ENCODE data around the gene PRKCZ.

The PRKCZ gene

DNA sequence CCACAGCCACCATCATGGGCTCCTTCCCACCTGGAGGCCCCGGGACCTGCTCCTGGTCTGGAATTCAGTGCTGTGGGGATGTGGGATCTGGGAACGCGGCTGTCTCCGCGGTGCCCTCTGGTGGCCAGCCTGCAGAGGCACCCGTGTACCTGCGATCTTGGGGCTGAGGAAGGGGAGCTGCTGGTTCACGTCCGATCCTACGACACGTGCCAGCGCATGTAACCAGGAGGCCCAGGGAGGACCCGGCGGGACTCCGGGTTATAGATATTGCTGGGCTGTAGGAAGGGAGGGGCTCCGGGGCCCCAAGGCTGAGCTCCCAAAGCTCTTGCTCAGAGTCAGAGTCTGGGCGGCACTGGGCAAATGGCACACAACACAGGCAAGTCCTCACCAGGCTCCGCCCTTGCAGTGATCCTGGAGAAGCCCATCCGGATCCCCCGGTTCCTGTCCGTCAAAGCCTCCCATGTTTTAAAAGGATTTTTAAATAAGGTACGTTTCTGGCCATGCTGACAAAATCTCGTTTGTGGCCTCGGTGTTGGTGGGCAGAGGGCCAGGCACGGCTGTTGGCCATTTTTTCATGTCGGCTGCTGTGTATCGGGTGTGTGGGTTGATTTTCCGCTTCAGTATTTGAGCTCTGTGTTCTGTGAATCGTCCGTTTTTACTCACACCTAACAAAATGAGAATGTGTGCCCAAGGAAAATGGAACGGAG is 124.3 kb downstream of the PRKCZ start:
- no peaks in the 10 kb centered on the region for H3K4me1 ChIP-seq (ENCODE audit: insufficient read depth, poor library complexity, severe bottlenecking)
- DNase-seq (ENCODE audit: low spot score) (no peak), ATAC-seq (ENCODE audit: low read depth) (peak; percentile 76)
- H3K9me3 ChIP-seq (ENCODE audit: severe bottlenecking): no peaks in the 10 kb centered on the region
- H3K27ac ChIP-seq (ENCODE audit: poor library complexity, severe bottlenecking): no peak overlapping the region
- TF ChIP-seq, protein P1, sequence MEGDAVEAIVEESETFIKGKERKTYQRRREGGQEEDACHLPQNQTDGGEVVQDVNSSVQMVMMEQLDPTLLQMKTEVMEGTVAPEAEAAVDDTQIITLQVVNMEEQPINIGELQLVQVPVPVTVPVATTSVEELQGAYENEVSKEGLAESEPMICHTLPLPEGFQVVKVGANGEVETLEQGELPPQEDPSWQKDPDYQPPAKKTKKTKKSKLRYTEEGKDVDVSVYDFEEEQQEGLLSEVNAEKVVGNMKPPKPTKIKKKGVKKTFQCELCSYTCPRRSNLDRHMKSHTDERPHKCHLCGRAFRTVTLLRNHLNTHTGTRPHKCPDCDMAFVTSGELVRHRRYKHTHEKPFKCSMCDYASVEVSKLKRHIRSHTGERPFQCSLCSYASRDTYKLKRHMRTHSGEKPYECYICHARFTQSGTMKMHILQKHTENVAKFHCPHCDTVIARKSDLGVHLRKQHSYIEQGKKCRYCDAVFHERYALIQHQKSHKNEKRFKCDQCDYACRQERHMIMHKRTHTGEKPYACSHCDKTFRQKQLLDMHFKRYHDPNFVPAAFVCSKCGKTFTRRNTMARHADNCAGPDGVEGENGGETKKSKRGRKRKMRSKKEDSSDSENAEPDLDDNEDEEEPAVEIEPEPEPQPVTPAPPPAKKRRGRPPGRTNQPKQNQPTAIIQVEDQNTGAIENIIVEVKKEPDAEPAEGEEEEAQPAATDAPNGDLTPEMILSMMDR (IDR thresholded peaks at IDR 0.05; ENCODE audit: poor library complexity, severe bottlenecking): peak; percentile 88
- peaks cover 7% of the 10 kb centered on the region for H3K36me3 ChIP-seq (ENCODE audit: low read depth)
- H3K27me3 ChIP-seq (ENCODE audit: insufficient read depth, poor library complexity, severe bottlenecking): no peaks in the 10 kb centered on the region
- H3K4me3 ChIP-seq (ENCODE audit: severe bottlenecking): no peak overlapping the region

DNA sequence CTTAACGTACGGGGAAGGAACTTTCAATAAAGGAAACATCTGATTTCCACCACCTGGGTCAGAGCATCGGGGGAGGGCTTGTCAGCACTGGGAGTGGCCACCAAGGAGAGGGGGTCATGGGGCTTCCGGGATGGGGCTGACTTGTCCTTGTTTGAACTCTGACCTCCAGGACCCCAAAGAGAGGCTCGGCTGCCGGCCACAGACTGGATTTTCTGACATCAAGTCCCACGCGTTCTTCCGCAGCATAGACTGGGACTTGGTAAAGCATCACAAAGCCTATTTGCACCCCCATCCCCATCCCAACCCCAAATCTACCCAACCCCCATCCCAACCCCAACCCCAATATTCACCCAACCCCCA is 124.8 kb downstream of the PRKCZ start:
- H3K36me3 ChIP-seq (ENCODE audit: low read depth): peaks cover 7% of the 10 kb centered on the region
- TF ChIP-seq, protein P1 (IDR thresholded peaks at IDR 0.05; ENCODE audit: poor library complexity, severe bottlenecking): no peak
- no peak overlapping the region for H3K4me3 ChIP-seq (ENCODE audit: severe bottlenecking)
- no peaks in the 10 kb centered on the region for H3K27me3 ChIP-seq (ENCODE audit: insufficient read depth, poor library complexity, severe bottlenecking)
- no peaks in the 10 kb centered on the region for H3K4me1 ChIP-seq (ENCODE audit: insufficient read depth, poor library complexity, severe bottlenecking)
- no peaks in the 10 kb centered on the region for H3K9me3 ChIP-seq (ENCODE audit: severe bottlenecking)
- DNase-seq (ENCODE audit: low spot score) (no peak), ATAC-seq (ENCODE audit: low read depth) (no peak)
- H3K27ac ChIP-seq (ENCODE audit: poor library complexity, severe bottlenecking): no peak overlapping the region

DNA sequence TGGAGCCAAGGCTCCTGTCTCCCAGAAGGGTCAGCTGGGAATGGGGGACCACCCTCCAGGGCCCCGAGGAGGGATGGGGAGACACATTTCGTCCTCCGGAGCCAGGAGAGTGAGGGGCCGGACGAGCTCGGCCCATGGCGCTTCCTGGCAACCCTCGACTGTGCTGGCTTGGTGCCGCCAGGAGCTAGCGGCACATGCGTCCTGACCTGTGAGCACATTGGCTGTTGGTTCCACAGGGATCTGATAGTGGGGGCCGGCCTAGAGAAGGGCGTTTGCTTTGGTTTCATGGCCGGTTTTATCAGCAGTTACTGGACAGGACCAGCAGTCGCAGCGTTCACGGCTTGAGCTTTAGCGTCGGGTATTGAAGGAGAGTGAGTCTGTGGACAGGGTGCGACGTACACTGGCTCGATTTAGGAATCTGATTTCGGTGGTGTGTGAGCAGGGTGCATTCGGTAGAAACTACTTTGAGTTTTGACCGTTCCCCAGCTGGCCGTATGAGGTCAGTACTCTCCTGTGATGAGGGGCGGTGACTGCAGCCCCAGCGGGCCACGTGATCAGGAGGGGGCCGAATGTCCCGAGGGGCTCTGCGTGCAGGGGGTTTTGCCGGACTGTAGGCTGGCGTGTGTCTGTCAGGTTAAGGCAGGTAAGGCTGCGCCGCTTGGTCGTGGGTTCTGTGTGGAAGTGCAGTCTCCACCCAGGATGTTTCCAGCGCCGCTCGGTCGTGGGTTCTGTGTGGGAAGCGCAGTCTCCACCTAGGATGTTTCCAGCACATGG is 125.7 kb downstream of the PRKCZ start:
- Histone ChIP-seq H3K4me1 (ENCODE audit: insufficient read depth, poor library complexity, severe bottlenecking) (no peaks in the 10 kb centered on the region), H3K9me3 (ENCODE audit: severe bottlenecking) (no peaks in the 10 kb centered on the region), H3K27me3 (ENCODE audit: insufficient read depth, poor library complexity, severe bottlenecking) (no peaks in the 10 kb centered on the region), H3K36me3 (ENCODE audit: low read depth) (peaks cover 7% of the 10 kb centered on the region), H3K27ac (ENCODE audit: poor library complexity, severe bottlenecking) (no peak overlapping the region), H3K4me3 (ENCODE audit: severe bottlenecking) (no peak overlapping the region)
- DNase-seq (ENCODE audit: low spot score) (no peak), ATAC-seq (ENCODE audit: low read depth) (no peak)
- TF ChIP-seq, protein P1 (IDR thresholded peaks at IDR 0.05; ENCODE audit: poor library complexity, severe bottlenecking): no peak

DNA sequence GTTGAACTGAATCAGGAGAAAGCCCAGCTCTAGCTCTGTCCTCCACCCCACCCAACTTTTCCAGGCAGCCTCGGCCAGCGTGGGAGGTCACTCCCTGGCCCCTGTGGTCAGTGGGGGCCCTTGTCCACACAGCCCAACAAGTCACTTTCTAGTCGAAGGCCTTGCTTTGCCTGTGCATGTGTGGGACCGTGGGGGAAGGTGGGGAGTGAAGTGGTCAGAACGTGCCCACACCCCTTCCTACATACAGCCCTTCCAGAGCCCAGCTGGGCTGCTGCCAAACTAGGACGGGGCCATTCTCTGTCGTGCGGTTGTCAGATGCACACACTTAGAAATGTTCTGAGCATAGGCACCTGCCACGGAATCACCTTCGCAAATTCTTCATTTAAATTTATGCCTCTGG is 126.4 kb downstream of the PRKCZ start:
- DNase-seq (ENCODE audit: low spot score): no peak
- Histone ChIP-seq H3K4me3 (ENCODE audit: severe bottlenecking) (no peak overlapping the region), H3K9me3 (ENCODE audit: severe bottlenecking) (no peaks in the 10 kb centered on the region), H3K36me3 (ENCODE audit: low read depth) (peaks cover 7% of the 10 kb centered on the region), H3K27me3 (ENCODE audit: insufficient read depth, poor library complexity, severe bottlenecking) (no peaks in the 10 kb centered on the region), H3K27ac (ENCODE audit: poor library complexity, severe bottlenecking) (no peak overlapping the region), H3K4me1 (ENCODE audit: insufficient read depth, poor library complexity, severe bottlenecking) (no peaks in the 10 kb centered on the region)
- TF ChIP-seq, protein P1 (IDR thresholded peaks at IDR 0.05; ENCODE audit: poor library complexity, severe bottlenecking): no peak
- ATAC-seq (ENCODE audit: low read depth): no peak

DNA sequence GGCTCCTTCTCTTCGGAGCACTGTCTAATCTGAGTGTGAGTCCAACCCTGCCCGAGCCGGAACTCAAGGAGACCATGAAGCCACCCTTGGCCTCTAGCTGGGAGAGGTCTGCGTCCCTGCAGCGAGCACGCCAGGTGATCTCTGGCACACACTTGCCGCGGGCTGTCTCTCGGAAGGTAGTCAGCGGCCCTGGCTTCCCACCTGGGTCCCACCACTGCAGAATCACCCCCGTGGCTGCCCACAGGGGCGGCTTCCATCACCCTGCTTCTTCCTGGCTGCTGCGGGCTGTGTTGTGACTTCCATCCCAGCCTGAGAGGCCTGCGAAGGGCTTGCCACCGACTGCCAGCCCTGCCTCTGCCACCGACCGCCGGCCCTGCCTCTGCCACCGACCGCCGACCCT is 127.3 kb downstream of the PRKCZ start:
- no peak overlapping the region for H3K4me3 ChIP-seq (ENCODE audit: severe bottlenecking)
- H3K27me3 ChIP-seq (ENCODE audit: insufficient read depth, poor library complexity, severe bottlenecking): no peaks in the 10 kb centered on the region
- H3K9me3 ChIP-seq (ENCODE audit: severe bottlenecking): no peaks in the 10 kb centered on the region
- H3K36me3 ChIP-seq (ENCODE audit: low read depth): peaks cover 7% of the 10 kb centered on the region
- no peak overlapping the region for H3K27ac ChIP-seq (ENCODE audit: poor library complexity, severe bottlenecking)
- DNase-seq (ENCODE audit: low spot score): no peak
- no peaks in the 10 kb centered on the region for H3K4me1 ChIP-seq (ENCODE audit: insufficient read depth, poor library complexity, severe bottlenecking)
- TF ChIP-seq, protein P1 (IDR thresholded peaks at IDR 0.05; ENCODE audit: poor library complexity, severe bottlenecking): no peak
- ATAC-seq (ENCODE audit: low read depth): no peak
